Measurements from ENCODE around the gene ANXA1. TPM values are rescaled to one million over a fixed set of nuclear protein-coding genes. Genes with fewer than 3 reads are reported as not detected.

Gene ANXA1
- total and polyA plus RNA-seq, 2 donors (not counting 3 experiments of a cell fraction or from before 2014, with no cell fraction given), result 403 to 525 TPM

DNA sequence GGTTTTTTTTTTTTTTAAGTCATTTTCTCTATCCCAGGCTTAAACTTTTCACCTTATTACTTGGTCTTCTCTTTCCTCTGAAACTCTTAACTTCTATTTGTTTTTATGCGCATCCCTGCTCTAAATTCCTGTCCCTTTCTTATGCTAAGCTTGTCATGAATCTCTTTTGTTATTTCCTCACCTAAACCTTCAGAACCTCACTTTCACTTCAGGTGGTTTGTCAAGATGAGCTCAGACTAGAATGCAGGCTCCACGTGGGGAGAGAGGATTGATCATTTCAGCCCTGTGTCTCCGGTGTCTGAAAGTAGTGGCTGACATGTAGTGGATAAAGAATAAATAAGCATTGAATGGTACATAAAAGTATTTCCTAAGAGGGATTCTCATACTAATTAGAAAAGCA, 63.6 kb downstream of the ANXA1 start:
- no peak overlapping the region for H3K9ac ChIP-seq (replicated peaks; ENCODE audit: extremely low read depth, insufficient read depth, low read length)
- no peaks in the 10 kb centered on the region for H3K9me3 ChIP-seq (replicated peaks; ENCODE audit: control insufficient read depth, insufficient read depth, low read length)
- dilution Hi-C loops (cut with MboI; ENCODE audit: extremely low pct_ligation_motif_present, low sequenced_read_pairs), result no loop called here
- no TSS peak for BruUV-seq (replicated peaks)
- FAIRE-seq (no peak), DNase-seq (ENCODE audit: low read depth, low spot score) (no peak)
- ChIA-PET POLR2A (no interaction called here), CTCF (interaction anchor here (1.2 kb wide), 1 partner anchor 55 kb away, joined by 4 read pairs; no protein-coding TSS in a partner anchor)
- TF ChIP-seq POLR2A (IDR thresholded peaks at IDR 0.05; ENCODE audit: low read depth, low read length) (no peak), FOS (IDR thresholded peaks at IDR 0.05; ENCODE audit: borderline replicate concordance, insufficient read depth, low read length) (no peak), JUN (IDR thresholded peaks at IDR 0.05; ENCODE audit: borderline replicate concordance, insufficient read depth, insufficient read length, low read depth) (no peak), CTCF (IDR thresholded peaks at IDR 0.05; ENCODE audit: extremely low read depth in 1 of 2, insufficient read depth in 1 of 2, low read depth in 1 of 2, low read length in 2 of 2) (no peak), POLR2AphosphoS5 (IDR thresholded peaks at IDR 0.05; ENCODE audit: insufficient read depth, low read depth, low read length) (no peak), GATA2 (IDR thresholded peaks at IDR 0.05; ENCODE audit: insufficient read depth, insufficient read length, low read depth, low read length) (no peak), MYC (IDR thresholded peaks at IDR 0.05; ENCODE audit: low read depth, low read length) (no peak)
- H2AFZ ChIP-seq (ENCODE audit: low read depth, low read length), result no peak overlapping the region
- H3K4me1 ChIP-seq (ENCODE audit: control insufficient read depth, extremely low read depth, insufficient read depth, low read length), result peaks cover 6% of the 10 kb centered on the region
- H3K9me1 ChIP-seq (replicated peaks; ENCODE audit: control insufficient read depth, extremely low read depth, insufficient read depth, low read length), result no peaks in the 10 kb centered on the region
- no peaks in the 10 kb centered on the region for H3K79me2 ChIP-seq (ENCODE audit: control insufficient read depth, insufficient read depth, low read length)
- no peak overlapping the region for H3K4me2 ChIP-seq (ENCODE audit: insufficient read depth, low read length)
- peaks cover 7 to 11% of the 10 kb centered on the region in 2 experiments for H3K27me3 ChIP-seq (ENCODE audit: control insufficient read depth in 2 of 2, insufficient read depth in 2 of 2, low read length in 2 of 2)
- H4K20me1 ChIP-seq (replicated peaks; ENCODE audit: control insufficient read depth, extremely low read depth, insufficient read depth, low read length), result no peaks in the 10 kb centered on the region
- H3K36me3 ChIP-seq (ENCODE audit: control insufficient read depth in 2 of 2, extremely low read depth in 1 of 2, insufficient read depth in 2 of 2, low read length in 2 of 2), result no peaks in the 10 kb centered on the region
- no peak overlapping the region for H3K4me3 ChIP-seq (replicated peaks in 1 of 3; ENCODE audit: insufficient read depth in 1 of 3, low read depth in 1 of 3, low read length in 3 of 3)
- intact Hi-C loops (cut with micrococcal nuclease), result no loop called here
- no peak overlapping the region for H3K27ac ChIP-seq (ENCODE audit: insufficient read depth, low read depth, low read length)
